ENCODE measurements around the gene CLIC5.

Gene CLIC5

DNA sequence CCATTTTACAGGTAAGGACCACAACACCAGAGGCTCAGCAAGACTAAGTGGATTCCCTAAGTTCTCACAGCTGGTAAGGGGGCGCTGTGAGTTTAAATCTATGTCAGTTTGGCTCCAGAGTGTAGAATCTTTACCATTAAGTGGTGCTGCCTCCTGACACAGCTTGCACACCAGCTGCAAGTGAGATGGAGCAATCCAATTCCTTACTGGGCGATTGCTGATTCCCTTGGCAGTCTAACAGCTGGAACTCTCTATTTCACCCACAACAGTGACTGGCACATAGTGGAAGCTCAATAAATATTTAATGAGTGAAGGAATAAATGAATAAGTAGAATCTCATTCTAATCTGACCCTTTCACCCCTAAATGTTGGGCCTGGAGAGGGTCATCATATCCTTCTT, 176.7 kb downstream of the CLIC5 start:
- DNase-seq (ENCODE audit: low spot score) = no peak

DNA sequence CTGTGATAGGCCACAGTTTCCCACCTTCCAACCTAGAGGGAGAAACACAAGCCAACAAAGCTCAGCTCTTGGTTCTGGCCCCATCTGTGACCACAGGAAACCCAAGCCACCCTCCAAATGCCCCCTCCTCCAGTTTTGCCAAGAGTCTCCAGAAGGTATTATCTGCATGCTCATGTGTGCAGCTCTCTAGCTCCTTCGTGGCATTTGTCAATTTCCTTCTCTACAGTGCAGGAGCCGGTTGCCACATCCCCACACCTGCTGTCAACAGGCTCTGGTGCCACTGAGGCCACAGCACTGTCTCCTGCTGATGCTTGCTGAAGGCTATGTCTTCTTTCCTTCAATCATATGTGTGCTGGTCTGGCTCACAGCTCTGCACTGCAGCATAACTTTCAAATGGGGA, 177.2 kb downstream of the CLIC5 start:
- no peak for DNase-seq (ENCODE audit: low spot score)

- DNase-seq (ENCODE audit: low spot score) = no peak
These were observed 178.0 kb downstream of the CLIC5 start for GRCh38 chr6:45837541-45838200.

DNA sequence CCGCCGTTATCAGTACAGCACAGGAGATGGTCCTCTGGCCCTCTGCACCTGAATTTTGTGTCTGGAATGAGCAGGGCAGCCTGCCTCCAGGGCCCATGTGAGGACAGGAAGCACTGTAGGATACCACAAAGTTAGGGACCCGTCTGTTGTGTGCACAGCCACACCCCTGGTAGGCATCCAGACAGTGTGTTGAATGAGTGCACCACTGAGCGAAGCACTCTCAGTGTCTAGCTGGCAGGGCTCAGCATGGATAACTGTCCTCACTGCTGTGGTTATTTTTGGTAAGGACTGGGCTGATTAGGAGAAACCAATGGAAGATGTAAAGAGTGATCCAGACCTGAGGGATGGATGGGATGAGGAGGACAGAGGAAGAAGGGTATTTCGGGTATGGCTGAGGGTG, 178.7 kb downstream of the CLIC5 start:
- DNase-seq (ENCODE audit: low spot score) = no peak

DNA sequence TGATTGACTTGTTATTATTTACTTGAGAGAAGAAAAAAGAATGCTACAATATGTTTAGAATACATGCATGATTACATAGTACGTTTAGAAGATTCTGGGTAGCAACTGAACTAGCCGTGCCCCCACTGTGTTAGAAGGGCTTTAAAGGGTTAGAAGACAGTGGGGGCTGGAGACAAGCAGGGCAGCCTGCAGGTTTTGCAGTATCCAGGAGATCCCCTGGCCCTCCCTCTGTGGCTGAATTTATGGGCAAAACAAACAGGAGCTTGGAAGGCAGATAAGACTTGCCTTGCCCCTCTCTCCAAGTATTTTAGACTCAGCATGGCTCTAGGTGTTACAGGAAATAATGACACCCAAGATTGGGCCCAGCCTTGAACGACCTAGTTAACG, 179.2 kb downstream of the CLIC5 start:
- no peak for DNase-seq (ENCODE audit: low spot score)

DNA sequence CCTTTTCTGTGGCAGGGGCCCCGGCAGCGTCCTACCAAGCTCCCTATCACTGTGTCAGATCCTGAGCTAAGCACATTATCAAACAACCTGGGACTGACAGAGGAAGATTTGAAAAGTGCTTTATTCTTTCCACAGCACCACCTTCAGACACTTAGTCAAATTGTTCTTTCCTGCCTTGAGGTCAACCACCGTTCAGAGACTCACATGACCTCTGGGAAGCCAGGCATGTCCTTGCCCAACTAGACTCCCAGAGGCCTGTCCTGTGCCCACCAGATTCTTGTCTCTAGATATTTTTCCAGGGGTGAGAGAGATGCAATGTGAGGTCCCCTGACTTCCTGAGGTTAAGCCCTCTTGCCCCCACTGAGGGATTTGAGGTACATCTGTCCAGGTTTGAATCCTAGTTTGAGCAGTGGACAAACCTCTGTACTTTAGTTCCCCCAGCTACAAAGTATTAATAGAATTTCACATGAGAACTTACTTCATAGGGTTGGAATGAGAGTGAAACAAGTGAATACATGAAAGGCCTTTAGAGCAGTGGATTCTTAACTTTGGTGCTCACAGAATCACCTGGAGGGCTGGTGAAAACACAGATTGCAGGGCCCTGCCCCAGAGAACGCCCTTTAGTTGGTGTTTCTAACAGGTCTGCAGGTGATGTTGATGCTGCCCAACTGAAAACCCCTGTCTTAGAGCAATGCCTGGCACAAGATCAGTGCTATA, 179.8 kb downstream of the CLIC5 start:
- DNase-seq (ENCODE audit: low spot score) = no peak

GRCh38 chr6:45832063-45832462, 183.6 kb downstream of the CLIC5 start:
- no peak for DNase-seq (ENCODE audit: low spot score)

All from pons (tissue), 1 donor.